ENCODE results near the gene IL26.

GRCh38 chr12:68261896-68262295 is 36.3 kb upstream of the IL26 start:
- TF ChIP-seq CTCF (IDR thresholded peaks at IDR 0.05; ENCODE audit: poor library complexity): no peak
- TF ChIP-seq EZH2phosphoT487 (IDR thresholded peaks at IDR 0.05; ENCODE audit: low read depth, severe bottlenecking, unreplicated experiment): no peak

Measured in hepatocyte (in vitro differentiated cells).